Endothelial cell of umbilical vein (primary cell): ENCODE measurements around the gene C6orf132. TPM values are rescaled to one million over a fixed set of nuclear protein-coding genes. Genes with fewer than 3 reads are reported as not detected.

Experiments used
- BruUV-seq: library from RNA; stranded (reverse); fragments of 400-500 nt; replicated peaks from 2 replicates; lab custom pipeline; 2021; lab: Mats Ljungman, UMichigan
- CTCF ChIA-PET: fragments of 300-600, 350-600 bp; sonication (Branson Sonifier 250); formaldehyde crosslinking; loops from one replicate; lab custom pipeline; 2021; ENCODE audit warnings: antibody characterized with exemption, inconsistent platforms; lab: Charles Lee
- POLR2A ChIA-PET: fragments of 300-600, 350-600 bp; sonication (Branson Sonifier 250); formaldehyde crosslinking; loops from one replicate; lab custom pipeline; 2021; ENCODE audit warnings: antibody characterized with exemption, inconsistent platforms; lab: Charles Lee
- DNase-seq: peaks from one replicate; pipeline ENCODE4 v3.0.0-alpha.2; 2011; ENCODE audit warnings: low read depth, low spot score
- FAIRE-seq: peaks from 2 replicates; lab custom pipeline; 2011; peaks lifted over from hg19 to GRCh38; lab: Jason Lieb, UNC
- H2AFZ ChIP-seq: 2 replicates; pipeline ENCODE4 v1.6.0; 2012; ENCODE audit warnings: low read depth, low read length, control low read depth, inconsistent platforms
- H3K27ac ChIP-seq: 2 replicates; pipeline ENCODE4 v1.5.1; 2011; ENCODE audit warnings: low read depth, mild to moderate bottlenecking, control low read depth, low read length, moderate library complexity; ENCODE audit not compliant: insufficient read depth
- H3K27me3 ChIP-seq, 2 experiments: 2 replicates each; pipeline versions ENCODE4 v1.6.0 to v1.6.1; 2011; ENCODE audit warnings: low read length in 2 of 2, mixed read lengths in 1 of 2; ENCODE audit not compliant: control insufficient read depth in 2 of 2, insufficient read depth in 2 of 2
- H3K36me3 ChIP-seq, 2 experiments: 2 replicates in 1 of 2; 3 replicates in 1 of 2; pipeline ENCODE4 v1.5.1; 2011; ENCODE audit warnings: low read length in 2 of 2, mild to moderate bottlenecking in 1 of 2, moderate library complexity in 1 of 2; ENCODE audit not compliant: control insufficient read depth in 2 of 2, insufficient read depth in 2 of 2; ENCODE audit errors: extremely low read depth in 1 of 2
- H3K4me1 ChIP-seq: 3 replicates; pipeline ENCODE4 v1.5.1; 2011; ENCODE audit warnings: mild to moderate bottlenecking, low read length; ENCODE audit not compliant: control insufficient read depth, insufficient read depth; ENCODE audit errors: extremely low read depth
- H3K4me2 ChIP-seq: 2 replicates; pipeline ENCODE4 v1.6.1; 2011; ENCODE audit warnings: low read length, control low read depth, mixed read lengths; ENCODE audit not compliant: insufficient read depth
- H3K4me3 ChIP-seq, 3 experiments: fragments of 200-600 bp in 1 of 3; sonication (generic), shearing (Covaris generic) in 1 of 3; replicated peaks in 1 of 3; 2 replicates each; pipeline ENCODE4 v1.5.1; 2011 to 2016; ENCODE audit warnings: control low read depth in 3 of 3, low read length in 3 of 3, mild to moderate bottlenecking in 2 of 3, inconsistent platforms in 1 of 3, low read depth in 1 of 3, moderate library complexity in 1 of 3; ENCODE audit not compliant: insufficient read depth in 1 of 3
- H3K79me2 ChIP-seq: 2 replicates; pipeline ENCODE4 v1.6.0; 2012; ENCODE audit warnings: low read length, inconsistent platforms; ENCODE audit not compliant: control insufficient read depth, insufficient read depth
- H3K9ac ChIP-seq: replicated peaks from 2 replicates; pipeline ENCODE3; 2011; ENCODE audit warnings: low read length, control low read depth; ENCODE audit not compliant: insufficient read depth; ENCODE audit errors: extremely low read depth
- H3K9me1 ChIP-seq: replicated peaks from 3 replicates; pipeline ENCODE4 v1.6.0; 2011; ENCODE audit warnings: mild to moderate bottlenecking, low read length; ENCODE audit not compliant: control insufficient read depth, insufficient read depth; ENCODE audit errors: extremely low read depth
- H3K9me3 ChIP-seq: replicated peaks from 2 replicates; pipeline ENCODE4 v1.5.1; 2012; ENCODE audit warnings: low read length, inconsistent platforms; ENCODE audit not compliant: control insufficient read depth, insufficient read depth
- H4K20me1 ChIP-seq: replicated peaks from 2 replicates; pipeline ENCODE3; 2011; ENCODE audit warnings: mild to moderate bottlenecking, low read length; ENCODE audit not compliant: control insufficient read depth, insufficient read depth; ENCODE audit errors: extremely low read depth
- EZH2 ChIP-seq: IDR thresholded peaks from 2 replicates; pipeline ENCODE4 v1.6.1; 2012; ENCODE audit warnings: borderline replicate concordance, low read depth, mild to moderate bottlenecking, moderate library complexity, low read length, inconsistent platforms; ENCODE audit not compliant: severe bottlenecking
- FOS ChIP-seq: IDR thresholded peaks from 2 replicates; pipeline ENCODE4 v1.6.1; 2011; ENCODE audit warnings: mild to moderate bottlenecking, low read length, moderate library complexity, borderline replicate concordance; ENCODE audit not compliant: insufficient read depth
- GATA2 ChIP-seq: IDR thresholded peaks from 2 replicates; pipeline ENCODE4 v1.7.0; 2011; ENCODE audit warnings: low read depth, mild to moderate bottlenecking, moderate library complexity, mixed read lengths, low read length; ENCODE audit not compliant: insufficient read length, insufficient read depth
- JUN ChIP-seq: IDR thresholded peaks from 2 replicates; pipeline ENCODE4 v1.6.1; 2011; ENCODE audit warnings: borderline replicate concordance, low read depth; ENCODE audit not compliant: insufficient read length, insufficient read depth
- MYC ChIP-seq: IDR thresholded peaks from one replicate; pipeline ENCODE4 v1.6.1; 2011; ENCODE audit warnings: mild to moderate bottlenecking, low read depth, low read length
- POLR2A ChIP-seq: IDR thresholded peaks from 2 replicates; pipeline ENCODE4 v1.6.1; 2012; ENCODE audit warnings: low read depth, mild to moderate bottlenecking, control low read depth, low read length
- POLR2AphosphoS5 ChIP-seq: IDR thresholded peaks from 2 replicates; pipeline ENCODE4 v1.6.1; 2012; ENCODE audit warnings: low read depth, mild to moderate bottlenecking, control low read depth, low read length, moderate library complexity; ENCODE audit not compliant: insufficient read depth
- dilution Hi-C: fragments of 300-500 bp; cut with MboI; formaldehyde crosslinking; loops from one replicate; pipeline ENCODE4 v1.15.0; 2019; ENCODE audit warnings: low sequenced_read_pairs; ENCODE audit not compliant: extremely low pct_ligation_motif_present
- intact Hi-C: fragments of 100-400 bp; cut with micrococcal nuclease; formaldehyde crosslinking; loops from one replicate; pipeline ENCODE4 v1.10.0; 2022
- polyA plus RNA-seq, 4 experiments: library from polyadenylated mRNA; depleted of rRNA in 3 of 4; stranded (reverse) in 3 of 4; unstranded in 1 of 4; fragments of >200 nt; gene quantifications; 2 replicates each; pipeline versions ENCODE4 v1.2.1 to v1.2.3, GENCODE V29; 2011 to 2012; ENCODE audit warnings: missing spikeins in 1 of 4
- total RNA-seq: library from RNA; stranded (reverse); gene quantifications from 2 replicates; pipeline ENCODE4 v1.2.3, GENCODE V29; 2021
- TF ChIP-seq, protein P1 (sequence below): IDR thresholded peaks from 2 replicates; pipeline ENCODE4 v1.6.1; 2011; ENCODE audit not compliant: insufficient read depth, insufficient read length
- TF ChIP-seq, protein P2 (sequence below), 2 donors: IDR thresholded peaks; 1 replicate in 1 of 2; 2 replicates in 1 of 2; pipeline ENCODE4 v1.5.1; 2011; ENCODE audit warnings: low read length in 2 of 2, mild to moderate bottlenecking in 2 of 2, moderate library complexity in 2 of 2, control low read depth in 1 of 2, inconsistent platforms in 1 of 2, low read depth in 1 of 2; ENCODE audit not compliant: insufficient read depth in 1 of 2; ENCODE audit errors: extremely low read depth in 1 of 2

Gene C6orf132
- total and polyA plus RNA-seq, 2 donors (not counting 3 experiments of a cell fraction or from before 2014, with no cell fraction given), result 0.15 to 0.71 TPM

DNA sequence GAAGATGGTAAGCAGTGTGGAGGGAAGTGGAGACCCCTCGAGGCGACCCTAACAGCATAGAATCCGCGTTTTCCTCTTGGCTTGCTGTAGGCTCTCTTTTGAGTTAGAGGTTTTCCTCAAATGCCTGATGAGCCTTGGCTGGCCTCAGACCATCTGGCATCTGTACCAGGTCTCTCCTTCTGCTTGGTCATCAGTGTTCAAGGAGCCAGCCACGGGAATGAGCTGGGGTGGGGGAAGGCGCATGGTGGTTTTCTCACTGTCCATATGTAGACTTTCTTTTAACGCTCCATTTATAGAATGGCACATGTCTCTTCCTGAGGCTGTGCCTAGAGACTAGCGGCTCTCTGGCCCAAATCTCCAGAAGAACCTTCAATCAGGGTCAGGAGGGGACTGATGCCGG is 22.6 kb upstream of the C6orf132 start:
- H3K9me1 ChIP-seq, result no peaks in the 10 kb centered on the region
- intact Hi-C loops, result loop anchor here (5.0 kb wide), 1 partner anchor 47 kb away; no protein-coding TSS in a partner anchor
- POLR2A ChIA-PET, result no interaction called here
- no peaks in the 10 kb centered on the region for H3K79me2 ChIP-seq
- H3K27ac ChIP-seq, result no peak overlapping the region
- no peaks in the 10 kb centered on the region for H3K9me3 ChIP-seq
- H3K9ac ChIP-seq, result no peak overlapping the region
- H3K27me3 ChIP-seq, result peaks cover 3 to 4% of the 10 kb centered on the region in 2 experiments
- no peaks in the 10 kb centered on the region for H3K4me1 ChIP-seq
- dilution Hi-C loops, result no loop called here
- CTCF ChIA-PET, result interaction anchor here (0.7 to 3.3 kb wide), 11 partner anchors 20 to 379 kb away, joined by 3 to 28 read pairs (median 6); no protein-coding TSS in a partner anchor
- no peaks in the 10 kb centered on the region for H4K20me1 ChIP-seq
- FAIRE-seq (no peak), DNase-seq (no peak)
- BruUV-seq, result no TSS peak
- no peak for TF ChIP-seq MYC
- TF ChIP-seq JUN, result no peak
- TF ChIP-seq EZH2, result no peak
- no peak for TF ChIP-seq GATA2
- no peak for TF ChIP-seq POLR2A
- TF ChIP-seq, protein P1, sequence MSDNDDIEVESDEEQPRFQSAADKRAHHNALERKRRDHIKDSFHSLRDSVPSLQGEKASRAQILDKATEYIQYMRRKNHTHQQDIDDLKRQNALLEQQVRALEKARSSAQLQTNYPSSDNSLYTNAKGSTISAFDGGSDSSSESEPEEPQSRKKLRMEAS, result no peak
- TF ChIP-seq POLR2AphosphoS5, result no peak
- TF ChIP-seq, protein P2, sequence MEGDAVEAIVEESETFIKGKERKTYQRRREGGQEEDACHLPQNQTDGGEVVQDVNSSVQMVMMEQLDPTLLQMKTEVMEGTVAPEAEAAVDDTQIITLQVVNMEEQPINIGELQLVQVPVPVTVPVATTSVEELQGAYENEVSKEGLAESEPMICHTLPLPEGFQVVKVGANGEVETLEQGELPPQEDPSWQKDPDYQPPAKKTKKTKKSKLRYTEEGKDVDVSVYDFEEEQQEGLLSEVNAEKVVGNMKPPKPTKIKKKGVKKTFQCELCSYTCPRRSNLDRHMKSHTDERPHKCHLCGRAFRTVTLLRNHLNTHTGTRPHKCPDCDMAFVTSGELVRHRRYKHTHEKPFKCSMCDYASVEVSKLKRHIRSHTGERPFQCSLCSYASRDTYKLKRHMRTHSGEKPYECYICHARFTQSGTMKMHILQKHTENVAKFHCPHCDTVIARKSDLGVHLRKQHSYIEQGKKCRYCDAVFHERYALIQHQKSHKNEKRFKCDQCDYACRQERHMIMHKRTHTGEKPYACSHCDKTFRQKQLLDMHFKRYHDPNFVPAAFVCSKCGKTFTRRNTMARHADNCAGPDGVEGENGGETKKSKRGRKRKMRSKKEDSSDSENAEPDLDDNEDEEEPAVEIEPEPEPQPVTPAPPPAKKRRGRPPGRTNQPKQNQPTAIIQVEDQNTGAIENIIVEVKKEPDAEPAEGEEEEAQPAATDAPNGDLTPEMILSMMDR (IDR thresholded peaks at IDR 0.05; ENCODE audit: extremely low read depth in 1 of 2, insufficient read depth in 1 of 2, low read depth in 1 of 2, low read length in 2 of 2), result no peak
- no peak for TF ChIP-seq FOS
- no peak overlapping the region for H3K4me3 ChIP-seq
- H3K4me2 ChIP-seq, result no peak overlapping the region
- no peaks in the 10 kb centered on the region for H3K36me3 ChIP-seq
- H2AFZ ChIP-seq, result no peak overlapping the region
